ENCODE results near the gene MEIS2. TPM values are rescaled to one million over a fixed set of nuclear protein-coding genes. Genes with fewer than 3 reads are reported as not detected.
A peak's percentile ranks its signal among the peaks of the same experiment; 100 is the strongest.

Gene MEIS2
- total RNA-seq, 1 experiment from 2014 or later = 23.1 TPM

- Mint-ChIP-seq H3K9me3 (ENCODE audit: low read depth, unreplicated experiment) (no peaks in the 10 kb centered on the region), H3K27me3 (ENCODE audit: unreplicated experiment) (no peaks in the 10 kb centered on the region), H3K36me3 (ENCODE audit: insufficient read depth, unreplicated experiment) (no peaks in the 10 kb centered on the region), H3K27ac (ENCODE audit: unreplicated experiment) (no peak overlapping the region), H3K4me1 (ENCODE audit: low read depth, unreplicated experiment) (peaks cover 14% of the 10 kb centered on the region), H3K4me3 (ENCODE audit: low read depth, unreplicated experiment) (no peak overlapping the region)
- intact Hi-C loops (cut with micrococcal nuclease; ENCODE audit: unreplicated experiment) = loop anchor here (10.0 kb wide), 1 partner anchor 196 kb away; the partner anchor contains the start of gene MEIS2
- BruUV-seq (replicated peaks) = no TSS peak
- no peak for TF ChIP-seq CTCF (IDR thresholded peaks at IDR 0.05; ENCODE audit: unreplicated experiment)
- DNase-seq = no peak
- CTCF ChIA-PET = no interaction called here
Measured at GRCh38 chr15:36908991-36909390, 191.4 kb downstream of the MEIS2 start.

- H3K4me1 Mint-ChIP-seq (ENCODE audit: low read depth, unreplicated experiment) = peaks cover 14% of the 10 kb centered on the region
- no peaks in the 10 kb centered on the region for H3K36me3 Mint-ChIP-seq (ENCODE audit: insufficient read depth, unreplicated experiment)
- DNase-seq = no peak
- no peaks in the 10 kb centered on the region for H3K9me3 Mint-ChIP-seq (ENCODE audit: low read depth, unreplicated experiment)
- H3K27ac Mint-ChIP-seq (ENCODE audit: unreplicated experiment) = no peak overlapping the region
- no TSS peak for BruUV-seq (replicated peaks)
- no peak for TF ChIP-seq CTCF (IDR thresholded peaks at IDR 0.05; ENCODE audit: unreplicated experiment)
- CTCF ChIA-PET = no interaction called here
- intact Hi-C loops (cut with micrococcal nuclease; ENCODE audit: unreplicated experiment) = loop anchor here (10.0 kb wide), 1 partner anchor 198 kb away; the partner anchor contains the start of gene MEIS2
- no peak overlapping the region for H3K4me3 Mint-ChIP-seq (ENCODE audit: low read depth, unreplicated experiment)
- H3K27me3 Mint-ChIP-seq (ENCODE audit: unreplicated experiment) = no peaks in the 10 kb centered on the region
Measured at GRCh38 chr15:36907295-36907694, 193.1 kb downstream of the MEIS2 start.

GRCh38 chr15:36905908-36906307, 194.4 kb downstream of the MEIS2 start:
- DNase-seq = peak; percentile 24

GRCh38 chr15:36904715-36905114, 195.6 kb downstream of the MEIS2 start:
- H3K27me3 Mint-ChIP-seq (ENCODE audit: unreplicated experiment) = no peaks in the 10 kb centered on the region
- no peak overlapping the region for H3K27ac Mint-ChIP-seq (ENCODE audit: unreplicated experiment)
- intact Hi-C loops (cut with micrococcal nuclease; ENCODE audit: unreplicated experiment) = loop anchor here (10.0 kb wide), 1 partner anchor 200 kb away; the partner anchor contains the start of gene MEIS2
- no TSS peak for BruUV-seq (replicated peaks)
- H3K9me3 Mint-ChIP-seq (ENCODE audit: low read depth, unreplicated experiment) = no peaks in the 10 kb centered on the region
- TF ChIP-seq CTCF (IDR thresholded peaks at IDR 0.05; ENCODE audit: unreplicated experiment) = no peak
- H3K4me1 Mint-ChIP-seq (ENCODE audit: low read depth, unreplicated experiment) = peaks cover 5% of the 10 kb centered on the region
- H3K4me3 Mint-ChIP-seq (ENCODE audit: low read depth, unreplicated experiment) = no peak overlapping the region
- H3K36me3 Mint-ChIP-seq (ENCODE audit: insufficient read depth, unreplicated experiment) = no peaks in the 10 kb centered on the region
- DNase-seq = no peak
- CTCF ChIA-PET = interaction anchor here (0.5 to 0.8 kb wide), 3 partner anchors 115 to 358 kb away, joined by 3 to 5 read pairs (median 3); no protein-coding TSS in a partner anchor

More at GRCh38 chr15:36905908-36906307, 194.4 kb downstream of the MEIS2 start:
- intact Hi-C loops (cut with micrococcal nuclease; ENCODE audit: unreplicated experiment) = loop anchor here (10.0 kb wide), 1 partner anchor 199 kb away; the partner anchor contains the start of gene MEIS2
- no TSS peak for BruUV-seq (replicated peaks)
- H3K27me3 Mint-ChIP-seq (ENCODE audit: unreplicated experiment) = no peaks in the 10 kb centered on the region
- H3K4me1 Mint-ChIP-seq (ENCODE audit: low read depth, unreplicated experiment) = peaks cover 6% of the 10 kb centered on the region
- no peak overlapping the region for H3K27ac Mint-ChIP-seq (ENCODE audit: unreplicated experiment)
- no peak for TF ChIP-seq CTCF (IDR thresholded peaks at IDR 0.05; ENCODE audit: unreplicated experiment)
- no peaks in the 10 kb centered on the region for H3K9me3 Mint-ChIP-seq (ENCODE audit: low read depth, unreplicated experiment)
- CTCF ChIA-PET = no interaction called here
- no peak overlapping the region for H3K4me3 Mint-ChIP-seq (ENCODE audit: low read depth, unreplicated experiment)
- H3K36me3 Mint-ChIP-seq (ENCODE audit: insufficient read depth, unreplicated experiment) = no peaks in the 10 kb centered on the region

Data from Calu3 (cell line).